ENCODE measurements around the gene PIBF1. TPM values are rescaled to one million over a fixed set of nuclear protein-coding genes. Genes with fewer than 3 reads are reported as not detected.
"Not testable (repeated sequence)": the region's sequence is repeated elsewhere in the genome, so short reads cannot be mapped to it uniquely, and the experiment has no call there.

Gene PIBF1
- total RNA-seq, 1 donor from 2014 or later = 32.7 TPM

DNA sequence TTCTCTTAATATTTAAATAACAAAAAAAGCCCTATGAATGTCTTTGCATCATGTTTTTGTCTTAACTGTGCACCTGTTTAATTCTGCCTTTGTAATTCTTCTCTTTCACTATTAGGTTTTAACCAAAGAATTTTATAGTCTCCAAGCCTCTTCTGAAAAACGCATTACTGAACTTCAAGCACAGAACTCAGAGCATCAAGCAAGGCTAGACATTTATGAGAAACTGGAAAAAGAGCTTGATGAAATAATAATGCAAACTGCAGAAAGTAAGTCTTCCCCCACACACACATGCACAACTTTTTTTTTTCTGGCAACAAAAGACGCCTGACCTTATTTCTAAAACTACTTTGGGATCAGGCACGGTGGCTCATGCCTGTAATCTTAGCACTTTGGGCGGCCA, 126.5 kb downstream of the PIBF1 start:
- ChIA-PET CTCF (no interaction called here), POLR2A (no interaction called here)
- TF ChIP-seq, protein P1, sequence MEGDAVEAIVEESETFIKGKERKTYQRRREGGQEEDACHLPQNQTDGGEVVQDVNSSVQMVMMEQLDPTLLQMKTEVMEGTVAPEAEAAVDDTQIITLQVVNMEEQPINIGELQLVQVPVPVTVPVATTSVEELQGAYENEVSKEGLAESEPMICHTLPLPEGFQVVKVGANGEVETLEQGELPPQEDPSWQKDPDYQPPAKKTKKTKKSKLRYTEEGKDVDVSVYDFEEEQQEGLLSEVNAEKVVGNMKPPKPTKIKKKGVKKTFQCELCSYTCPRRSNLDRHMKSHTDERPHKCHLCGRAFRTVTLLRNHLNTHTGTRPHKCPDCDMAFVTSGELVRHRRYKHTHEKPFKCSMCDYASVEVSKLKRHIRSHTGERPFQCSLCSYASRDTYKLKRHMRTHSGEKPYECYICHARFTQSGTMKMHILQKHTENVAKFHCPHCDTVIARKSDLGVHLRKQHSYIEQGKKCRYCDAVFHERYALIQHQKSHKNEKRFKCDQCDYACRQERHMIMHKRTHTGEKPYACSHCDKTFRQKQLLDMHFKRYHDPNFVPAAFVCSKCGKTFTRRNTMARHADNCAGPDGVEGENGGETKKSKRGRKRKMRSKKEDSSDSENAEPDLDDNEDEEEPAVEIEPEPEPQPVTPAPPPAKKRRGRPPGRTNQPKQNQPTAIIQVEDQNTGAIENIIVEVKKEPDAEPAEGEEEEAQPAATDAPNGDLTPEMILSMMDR (IDR thresholded peaks at IDR 0.05) = no peak
- no peak for DNase-seq
- Mint-ChIP-seq H3K9me3 (no peaks in the 10 kb centered on the region), H3K4me3 (no peak overlapping the region), H3K27me3 (no peaks in the 10 kb centered on the region), H3K27ac (no peak overlapping the region), H3K4me1 (no peaks in the 10 kb centered on the region), H3K36me3 (ENCODE audit: low read depth) (peaks cover 40% of the 10 kb centered on the region)
- no peak for ATAC-seq (ENCODE audit: low read depth)
- intact Hi-C loops (cut with micrococcal nuclease) = no loop called here

DNA sequence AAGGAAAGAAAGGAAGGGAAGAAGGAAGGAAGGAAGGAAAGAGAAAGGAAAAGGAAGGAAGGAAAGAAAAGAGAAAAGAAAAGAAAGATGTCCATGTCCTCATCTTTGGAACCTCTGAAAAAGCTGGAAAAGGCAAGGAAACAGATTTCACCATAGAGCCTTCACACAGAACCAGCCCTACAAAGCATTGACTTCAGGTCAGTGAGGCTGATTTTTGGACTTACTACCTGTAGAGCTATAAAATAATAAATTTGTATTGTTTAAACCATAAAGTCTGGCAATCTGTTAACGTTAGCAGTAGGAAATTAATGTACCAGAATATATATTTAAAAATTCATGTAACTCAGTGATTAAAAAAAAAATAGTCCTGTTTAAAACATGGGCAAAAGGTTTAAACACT, 130.0 kb downstream of the PIBF1 start:
- peaks cover 45% of the 10 kb centered on the region for H3K36me3 Mint-ChIP-seq (ENCODE audit: low read depth)

DNA sequence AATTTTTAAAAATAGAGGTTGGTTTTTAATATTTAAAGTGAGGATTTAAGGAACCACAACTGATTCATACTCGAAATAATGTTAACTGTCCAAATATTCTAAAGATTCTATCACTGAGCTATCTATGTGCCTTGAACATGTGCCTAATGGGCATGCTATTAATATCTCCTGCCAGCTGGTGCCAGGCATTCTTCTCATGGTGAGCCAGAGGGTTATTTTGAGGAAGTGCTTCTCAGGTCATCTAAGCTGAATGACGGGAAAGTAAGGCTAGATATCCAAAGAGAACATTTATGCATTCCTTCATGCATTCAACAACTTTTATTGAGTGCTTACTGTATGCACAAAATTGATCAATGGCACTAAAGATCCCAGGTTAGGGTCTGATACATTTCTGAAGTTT, 138.2 kb downstream of the PIBF1 start:
- DNase-seq = no peak
- Mint-ChIP-seq H3K36me3 (ENCODE audit: low read depth) (peaks cover 53% of the 10 kb centered on the region), H3K4me3 (no peak overlapping the region), H3K27me3 (no peaks in the 10 kb centered on the region), H3K9me3 (no peaks in the 10 kb centered on the region), H3K27ac (no peak overlapping the region), H3K4me1 (no peaks in the 10 kb centered on the region)
- intact Hi-C loops (cut with micrococcal nuclease) = no loop called here
- no peak for ATAC-seq (ENCODE audit: low read depth)
- CTCF ChIA-PET = no interaction called here
- POLR2A ChIA-PET = no interaction called here
- TF ChIP-seq, protein P1 (IDR thresholded peaks at IDR 0.05) = no peak

More for the DNA sequence above, 130.0 kb downstream of the PIBF1 start:
- no peak overlapping the region for H3K27ac Mint-ChIP-seq
- H3K9me3 Mint-ChIP-seq = no peaks in the 10 kb centered on the region
- H3K27me3 Mint-ChIP-seq = no peaks in the 10 kb centered on the region
- ChIA-PET POLR2A (interaction anchor here (0.7 kb wide), 1 partner anchor 17 kb away, joined by 3 read pairs; no protein-coding TSS in a partner anchor), CTCF (no interaction called here)
- no peak for ATAC-seq (ENCODE audit: low read depth)
- no peaks in the 10 kb centered on the region for H3K4me1 Mint-ChIP-seq
- H3K4me3 Mint-ChIP-seq = no peak overlapping the region
- TF ChIP-seq, protein P1 (IDR thresholded peaks at IDR 0.05) = no peak
- intact Hi-C loops (cut with micrococcal nuclease) = no loop called here
- no peak for DNase-seq

DNA sequence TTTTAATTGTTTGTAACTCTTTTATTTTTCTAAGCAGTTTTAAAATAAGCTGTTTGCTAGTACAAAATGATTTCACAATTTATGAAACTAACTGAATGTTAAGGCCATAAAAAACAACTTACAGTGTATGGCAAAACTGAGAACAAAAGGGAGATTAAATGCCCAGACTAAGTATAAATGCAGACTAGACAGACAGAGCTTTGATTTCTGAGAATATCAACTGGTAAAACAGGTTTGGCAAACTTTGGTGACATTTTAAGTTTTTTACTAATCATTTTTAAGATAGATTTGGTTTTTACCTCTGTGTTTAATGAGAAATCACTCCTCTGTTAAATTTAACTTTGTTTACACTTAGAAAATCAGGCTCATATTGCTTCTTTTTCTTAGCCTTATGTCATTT, 149.4 kb downstream of the PIBF1 start:
- Mint-ChIP-seq H3K4me1 (no peaks in the 10 kb centered on the region), H3K9me3 (no peaks in the 10 kb centered on the region), H3K27me3 (no peaks in the 10 kb centered on the region), H3K27ac (no peak overlapping the region), H3K36me3 (ENCODE audit: low read depth) (peaks cover 58% of the 10 kb centered on the region), H3K4me3 (no peak overlapping the region)
- TF ChIP-seq, protein P1 (IDR thresholded peaks at IDR 0.05) = no peak
- ChIA-PET CTCF (interaction anchor here (0.6 kb wide), 1 partner anchor 9 kb away, joined by 3 read pairs; no protein-coding TSS in a partner anchor), POLR2A (no interaction called here)
- DNase-seq (no peak), ATAC-seq (ENCODE audit: low read depth) (no peak)
- intact Hi-C loops (cut with micrococcal nuclease) = no loop called here

GRCh38 chr13:72932250-72932649, 150.3 kb downstream of the PIBF1 start:
- ChIA-PET POLR2A (no interaction called here), CTCF (no interaction called here)
- DNase-seq = no peak
- TF ChIP-seq, protein P1 (IDR thresholded peaks at IDR 0.05) = no peak
- ATAC-seq (ENCODE audit: low read depth) = no peak
- no peaks in the 10 kb centered on the region for H3K9me3 Mint-ChIP-seq
- H3K27me3 Mint-ChIP-seq = no peaks in the 10 kb centered on the region
- H3K4me1 Mint-ChIP-seq = no peaks in the 10 kb centered on the region
- no peak overlapping the region for H3K27ac Mint-ChIP-seq
- no peak overlapping the region for H3K4me3 Mint-ChIP-seq
- intact Hi-C loops (cut with micrococcal nuclease) = no loop called here
- peaks cover 57% of the 10 kb centered on the region for H3K36me3 Mint-ChIP-seq (ENCODE audit: low read depth)

- POLR2A ChIA-PET; H3K4me1 Mint-ChIP-seq; H3K4me3 Mint-ChIP-seq; CTCF ChIA-PET; H3K27ac Mint-ChIP-seq; ATAC-seq (ENCODE audit: low read depth); H3K27me3 Mint-ChIP-seq; H3K9me3 Mint-ChIP-seq; DNase-seq; intact Hi-C loops (cut with micrococcal nuclease): not testable (repeated sequence)
- peaks cover 69% of the 10 kb centered on the region for H3K36me3 Mint-ChIP-seq (ENCODE audit: low read depth)
Observed at GRCh38 chr13:72946267-72946666, 164.3 kb downstream of the PIBF1 start.

All from activated B cell treated with CpG ODN at 0.5 μM for 24 hours (primary cell).